ENCODE data around the gene CAMK1D. TPM values are rescaled to one million over a fixed set of nuclear protein-coding genes. Genes with fewer than 3 reads are reported as not detected.

The CAMK1D gene
- total RNA-seq, 4 donors from 2014 or later, result 13.5 to 21.4 (median 15.7) TPM

GRCh38 chr10:12633776-12634620 is 284.7 kb downstream of the CAMK1D start:
- Histone ChIP-seq H3K4me3 (no peak overlapping the region), H3K27ac (no peak overlapping the region), H3K36me3 (no peaks in the 10 kb centered on the region), H3K4me1 (peaks cover 6 to 65% (median 49%) of the 10 kb centered on the region in 4 donors), H3K9me3 (no peaks in the 10 kb centered on the region), H3K27me3 (no peaks in the 10 kb centered on the region)
- WGBS, 2 donors (ENCODE audit: low coverage in 1 of 2), result 80 to 84% methylated on average over 1 to 11 of the region's 11 CpGs
- DNase-seq, result no peak
- TF ChIP-seq POLR2AphosphoS5 (IDR thresholded peaks at IDR 0.05) (no peak), POLR2A (IDR thresholded peaks at IDR 0.05) (no peak), EP300 (IDR thresholded peaks at IDR 0.05; ENCODE audit: low read depth) (no peak)
- TF ChIP-seq, protein P1, sequence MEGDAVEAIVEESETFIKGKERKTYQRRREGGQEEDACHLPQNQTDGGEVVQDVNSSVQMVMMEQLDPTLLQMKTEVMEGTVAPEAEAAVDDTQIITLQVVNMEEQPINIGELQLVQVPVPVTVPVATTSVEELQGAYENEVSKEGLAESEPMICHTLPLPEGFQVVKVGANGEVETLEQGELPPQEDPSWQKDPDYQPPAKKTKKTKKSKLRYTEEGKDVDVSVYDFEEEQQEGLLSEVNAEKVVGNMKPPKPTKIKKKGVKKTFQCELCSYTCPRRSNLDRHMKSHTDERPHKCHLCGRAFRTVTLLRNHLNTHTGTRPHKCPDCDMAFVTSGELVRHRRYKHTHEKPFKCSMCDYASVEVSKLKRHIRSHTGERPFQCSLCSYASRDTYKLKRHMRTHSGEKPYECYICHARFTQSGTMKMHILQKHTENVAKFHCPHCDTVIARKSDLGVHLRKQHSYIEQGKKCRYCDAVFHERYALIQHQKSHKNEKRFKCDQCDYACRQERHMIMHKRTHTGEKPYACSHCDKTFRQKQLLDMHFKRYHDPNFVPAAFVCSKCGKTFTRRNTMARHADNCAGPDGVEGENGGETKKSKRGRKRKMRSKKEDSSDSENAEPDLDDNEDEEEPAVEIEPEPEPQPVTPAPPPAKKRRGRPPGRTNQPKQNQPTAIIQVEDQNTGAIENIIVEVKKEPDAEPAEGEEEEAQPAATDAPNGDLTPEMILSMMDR (IDR thresholded peaks at IDR 0.05), result no peak
- intact Hi-C loops (cut with DNase I; ENCODE audit: low total_unique reads) (no loop called here), in situ Hi-C loops (cut with MboI; ENCODE audit: low pct_ligation_motif_present in 1 of 4, low pct_unique_long_range_greater_than_20kb in 1 of 4, low sequenced_read_pairs in 3 of 4) (no loop called here)

GRCh38 chr10:12634621-12634931 is 285.2 kb downstream of the CAMK1D start:
- no peak for TF ChIP-seq EP300 (IDR thresholded peaks at IDR 0.05; ENCODE audit: low read depth)
- no peak for TF ChIP-seq POLR2A (IDR thresholded peaks at IDR 0.05)
- no peak for TF ChIP-seq POLR2AphosphoS5 (IDR thresholded peaks at IDR 0.05)
- TF ChIP-seq, protein P1 (IDR thresholded peaks at IDR 0.05), result no peak
- H3K4me1 ChIP-seq, result peaks cover 6 to 59% (median 44%) of the 10 kb centered on the region in 4 donors
- 83 to 93% methylated on average over 9 to 10 of the region's 10 CpGs for WGBS, 2 donors (ENCODE audit: low coverage in 1 of 2)
- in situ Hi-C loops (cut with MboI; ENCODE audit: low pct_ligation_motif_present in 1 of 4, low pct_unique_long_range_greater_than_20kb in 1 of 4, low sequenced_read_pairs in 3 of 4) (no loop called here), intact Hi-C loops (cut with DNase I; ENCODE audit: low total_unique reads) (no loop called here)
- no peak overlapping the region for H3K4me3 ChIP-seq
- H3K36me3 ChIP-seq, result no peaks in the 10 kb centered on the region
- no peak overlapping the region for H3K27ac ChIP-seq
- no peaks in the 10 kb centered on the region for H3K9me3 ChIP-seq
- H3K27me3 ChIP-seq, result no peaks in the 10 kb centered on the region
- DNase-seq, result no peak

DNA sequence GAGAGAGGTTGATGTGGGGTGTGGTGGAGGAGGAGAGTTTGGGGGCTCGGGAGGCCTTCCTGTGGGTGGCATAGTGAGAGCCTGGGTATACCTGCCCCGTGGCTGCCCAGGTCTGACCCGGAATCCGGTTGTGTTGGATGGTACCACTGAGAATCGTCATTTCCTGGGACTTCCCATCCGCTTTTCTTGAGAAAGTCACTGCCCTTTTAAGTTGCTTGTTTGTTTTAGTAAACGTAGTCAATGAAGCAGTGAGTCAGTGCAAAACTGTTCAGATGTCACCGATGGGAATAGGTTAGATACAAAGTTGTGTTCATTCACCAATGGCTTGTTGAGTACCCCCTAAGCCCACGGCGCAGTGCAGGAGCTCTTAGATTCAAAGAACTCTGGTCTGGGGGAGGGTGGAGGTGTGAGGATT is 285.8 kb downstream of the CAMK1D start:
- 50 to 78% methylated on average over 3 to 10 of the region's 10 CpGs for WGBS, 2 donors (ENCODE audit: low coverage in 1 of 2)
- DNase-seq, result no peak
- Histone ChIP-seq H3K4me1 (peaks cover 6 to 53% (median 40%) of the 10 kb centered on the region in 4 donors), H3K4me3 (no peak overlapping the region), H3K36me3 (no peaks in the 10 kb centered on the region), H3K9me3 (no peaks in the 10 kb centered on the region), H3K27ac (no peak overlapping the region), H3K27me3 (no peaks in the 10 kb centered on the region)
- intact Hi-C loops (cut with DNase I; ENCODE audit: low total_unique reads) (no loop called here), in situ Hi-C loops (cut with MboI; ENCODE audit: low pct_ligation_motif_present in 1 of 4, low pct_unique_long_range_greater_than_20kb in 1 of 4, low sequenced_read_pairs in 3 of 4) (no loop called here)
- TF ChIP-seq POLR2A (IDR thresholded peaks at IDR 0.05) (no peak), EP300 (IDR thresholded peaks at IDR 0.05; ENCODE audit: low read depth) (no peak), POLR2AphosphoS5 (IDR thresholded peaks at IDR 0.05) (no peak)
- TF ChIP-seq, protein P1 (IDR thresholded peaks at IDR 0.05), result no peak

DNA sequence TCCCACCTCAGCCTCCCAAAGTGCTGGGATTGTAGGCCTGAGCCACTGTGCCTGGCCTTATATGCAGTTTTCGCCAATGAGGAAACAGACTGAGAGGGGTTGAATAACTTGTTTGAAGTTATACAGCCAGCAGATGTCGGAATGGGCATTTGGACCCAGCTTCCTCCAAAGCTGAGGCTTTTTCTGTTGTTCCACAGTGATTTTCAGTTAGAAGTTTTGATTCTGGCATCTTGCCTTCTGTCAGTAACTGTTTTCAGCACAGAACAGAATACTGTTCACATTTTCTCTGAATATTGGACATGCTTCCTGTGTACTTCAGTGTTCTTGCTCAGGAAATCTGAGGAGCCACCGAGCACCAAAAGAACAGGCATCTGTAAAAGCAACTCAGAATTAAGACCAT is 287.2 kb downstream of the CAMK1D start:
- Histone ChIP-seq H3K4me3 (no peak overlapping the region), H3K36me3 (no peaks in the 10 kb centered on the region), H3K27me3 (no peaks in the 10 kb centered on the region), H3K9me3 (no peaks in the 10 kb centered on the region), H3K4me1 (peaks cover 4 to 40% (median 31%) of the 10 kb centered on the region in 4 donors), H3K27ac (peak overlapping the region in 3 of 4 donors; percentile 59 to 74 (median 66))
- WGBS, 2 donors (ENCODE audit: low coverage in 1 of 2), result 49 to 76% methylated on average over 3 of the region's 3 CpGs
- TF ChIP-seq POLR2A (IDR thresholded peaks at IDR 0.05), result no peak
- TF ChIP-seq, protein P1 (IDR thresholded peaks at IDR 0.05), result no peak
- no peak for TF ChIP-seq POLR2AphosphoS5 (IDR thresholded peaks at IDR 0.05)
- TF ChIP-seq EP300 (IDR thresholded peaks at IDR 0.05; ENCODE audit: low read depth), result no peak
- in situ Hi-C loops (cut with MboI; ENCODE audit: low pct_ligation_motif_present in 1 of 4, low pct_unique_long_range_greater_than_20kb in 1 of 4, low sequenced_read_pairs in 3 of 4), result no loop called here
- intact Hi-C loops (cut with DNase I; ENCODE audit: low total_unique reads), result no loop called here
- DNase-seq, result no peak
